WTC11 (cell line): ENCODE data around the gene ATR. TPM values are rescaled to one million over a fixed set of nuclear protein-coding genes. Genes with fewer than 3 reads are reported as not detected.
A peak's percentile ranks its signal among the peaks of the same experiment; 100 is the strongest.

ENCODE experiments used
- ATAC-seq: fragments of 200-7000 bp; cut with Tn5 transposase; 2 replicates; pipeline ENCODE4 v1.10.0; 2021; ENCODE audit warnings: mild to moderate bottlenecking, moderate library complexity
- CTCF ChIA-PET: fragments of 300-600 bp; sonication (Branson Sonifier 250); formaldehyde crosslinking; loops from one replicate; lab custom pipeline; 2021; ENCODE audit warnings: antibody characterized with exemption; lab: Charles Lee
- POLR2A ChIA-PET: fragments of 350-600 bp; sonication (Branson Sonifier 250); formaldehyde crosslinking; loops from one replicate; lab custom pipeline; 2021; ENCODE audit warnings: antibody characterized with exemption; lab: Charles Lee
- DNase-seq: peaks from one replicate; pipeline ENCODE4 v3.0.0; 2021; ENCODE audit warnings: low spot score
- H3K27ac Mint-ChIP-seq: 2 replicates; pipeline ENCODE4 v1.8.0; 2021; ENCODE audit warnings: mixed read lengths
- H3K27me3 Mint-ChIP-seq: 2 replicates; pipeline ENCODE4 v1.8.0; 2021; ENCODE audit warnings: low read depth, mild to moderate bottlenecking, moderate library complexity, mixed read lengths
- H3K36me3 Mint-ChIP-seq: 2 replicates; pipeline ENCODE4 v1.8.0; 2021; ENCODE audit warnings: mixed read lengths
- H3K4me1 Mint-ChIP-seq: 2 replicates; pipeline ENCODE4 v1.8.0; 2022; ENCODE audit warnings: mixed read lengths
- H3K4me3 Mint-ChIP-seq: 2 replicates; pipeline ENCODE4 v1.8.0; 2021; ENCODE audit warnings: mild to moderate bottlenecking, moderate library complexity, mixed read lengths
- H3K9me3 Mint-ChIP-seq: 2 replicates; pipeline ENCODE4 v1.8.0; 2021; ENCODE audit warnings: mixed read lengths
- ATF1 ChIP-seq: sonication (generic); formaldehyde crosslinking; IDR thresholded peaks from 2 replicates; pipeline ENCODE4 v1.8.1; 2023; ENCODE audit warnings: mild to moderate bottlenecking, moderate library complexity, missing genetic modification reagents
- CTCF ChIP-seq: fragments of 200-600 bp; IDR thresholded peaks from 2 replicates; pipeline ENCODE4 v1.8.0; 2022; ENCODE audit warnings: antibody characterized with exemption
- E2F5 ChIP-seq: sonication (generic); formaldehyde crosslinking; IDR thresholded peaks from 2 replicates; pipeline ENCODE4 v1.8.1; 2022; ENCODE audit warnings: mild to moderate bottlenecking, moderate library complexity, missing genetic modification reagents
- ESRRA ChIP-seq: sonication (generic); formaldehyde crosslinking; IDR thresholded peaks from 2 replicates; pipeline ENCODE4 v1.8.1; 2022; ENCODE audit warnings: mild to moderate bottlenecking, missing genetic modification reagents, borderline replicate concordance
- GABPB1 ChIP-seq: sonication (generic); formaldehyde crosslinking; IDR thresholded peaks from 2 replicates; pipeline ENCODE4 v1.8.1; 2023; ENCODE audit warnings: mild to moderate bottlenecking, missing genetic modification reagents
- JAZF1 ChIP-seq: fragments of 250-450 bp; sonication (Bioruptor Pico); IDR thresholded peaks from 2 replicates; pipeline ENCODE4 v1.9.0; 2021; ENCODE audit warnings: moderate library complexity, mild to moderate bottlenecking, inconsistent platforms
- MLX ChIP-seq: sonication (generic); formaldehyde crosslinking; IDR thresholded peaks from 2 replicates; pipeline ENCODE4 v1.8.1; 2023; ENCODE audit warnings: mild to moderate bottlenecking, missing genetic modification reagents, moderate library complexity
- MXD4 ChIP-seq: fragments of 250-450 bp; sonication (Bioruptor Pico); IDR thresholded peaks from 2 replicates; pipeline ENCODE4 v1.8.0; 2021; ENCODE audit warnings: mild to moderate bottlenecking, moderate library complexity, borderline replicate concordance
- MYBL2 ChIP-seq: sonication (generic); formaldehyde crosslinking; IDR thresholded peaks from 2 replicates; pipeline ENCODE4 v1.8.1; 2023; ENCODE audit warnings: mild to moderate bottlenecking, moderate library complexity, missing genetic modification reagents
- NFATC4 ChIP-seq: fragments of 250-450 bp; sonication (Bioruptor Pico); IDR thresholded peaks from 2 replicates; pipeline ENCODE4 v1.9.0; 2021; ENCODE audit warnings: mild to moderate bottlenecking
- OVOL2 ChIP-seq: fragments of 250-450 bp; sonication (Bioruptor Pico); IDR thresholded peaks from 2 replicates; pipeline ENCODE4 v1.9.0; 2021; ENCODE audit warnings: mild to moderate bottlenecking, borderline replicate concordance
- RELA ChIP-seq: sonication (generic); formaldehyde crosslinking; IDR thresholded peaks from 2 replicates; pipeline ENCODE4 v1.8.1; 2022; ENCODE audit warnings: missing genetic modification reagents, mild to moderate bottlenecking, borderline replicate concordance
- RORB ChIP-seq: fragments of 250-450 bp; sonication (Bioruptor Pico); IDR thresholded peaks from 2 replicates; pipeline ENCODE4 v1.9.0; 2021; ENCODE audit warnings: mild to moderate bottlenecking
- STAT6 ChIP-seq: sonication (generic); formaldehyde crosslinking; conservative IDR thresholded peaks from 2 replicates; pipeline ENCODE4 v1.8.1; 2023; ENCODE audit warnings: mild to moderate bottlenecking, low read depth, missing genetic modification reagents, moderate library complexity
- TP53 ChIP-seq: sonication (generic); formaldehyde crosslinking; IDR thresholded peaks from 2 replicates; pipeline ENCODE4 v1.8.1; 2023; ENCODE audit warnings: mild to moderate bottlenecking, missing genetic modification reagents
- USF1 ChIP-seq: sonication (generic); formaldehyde crosslinking; IDR thresholded peaks from 2 replicates; pipeline ENCODE4 v1.8.0; 2022; ENCODE audit warnings: mild to moderate bottlenecking, missing genetic modification reagents
- ZBTB21 ChIP-seq: sonication (generic); formaldehyde crosslinking; IDR thresholded peaks from 2 replicates; pipeline ENCODE4 v1.8.1; 2023; ENCODE audit warnings: mild to moderate bottlenecking, missing genetic modification reagents, borderline replicate concordance
- ZBTB43 ChIP-seq: sonication (generic); formaldehyde crosslinking; IDR thresholded peaks from 2 replicates; pipeline ENCODE4 v1.8.1; 2023; ENCODE audit warnings: mild to moderate bottlenecking, missing genetic modification reagents
- ZNF317 ChIP-seq: sonication (generic); formaldehyde crosslinking; IDR thresholded peaks from 2 replicates; pipeline ENCODE4 v1.8.1; 2023; ENCODE audit warnings: low read depth, mild to moderate bottlenecking, moderate library complexity, missing genetic modification reagents, borderline replicate concordance
- ZNF416 ChIP-seq: fragments of 250-450 bp; sonication (Bioruptor Pico); IDR thresholded peaks from 2 replicates; pipeline ENCODE4 v1.9.0; 2021; ENCODE audit warnings: mild to moderate bottlenecking, inconsistent platforms
- ZNF671 ChIP-seq: fragments of 250-450 bp; sonication (Bioruptor Pico); IDR thresholded peaks from 2 replicates; pipeline ENCODE4 v1.8.0; 2021; ENCODE audit warnings: mild to moderate bottlenecking
- ZSCAN18 ChIP-seq: fragments of 250-450 bp; sonication (Bioruptor Pico); IDR thresholded peaks from 2 replicates; pipeline ENCODE4 v2.1.2; 2022; ENCODE audit warnings: mild to moderate bottlenecking, moderate library complexity
- total RNA-seq: library from RNA; stranded (reverse); gene quantifications from 3 replicates; pipeline ENCODE4 v1.2.3, GENCODE V29; 2021

The ATR gene
- total RNA-seq, 1 experiment from 2014 or later = 26.7 TPM

- Mint-ChIP-seq H3K4me1 (no peaks in the 10 kb centered on the region), H3K9me3 (no peaks in the 10 kb centered on the region), H3K27me3 (no peaks in the 10 kb centered on the region), H3K27ac (no peak overlapping the region), H3K4me3 (no peak overlapping the region), H3K36me3 (peaks cover 5% of the 10 kb centered on the region; the same call in 1 of the 2 replicates)
- POLR2A ChIA-PET = no interaction called here
- CTCF ChIA-PET = no interaction called here
- ATAC-seq (no peak), DNase-seq (no peak)
- no peak for TF ChIP-seq STAT6 (CRISPR knock-in tag)
- TF ChIP-seq ZSCAN18 = no peak
- TF ChIP-seq E2F5 (CRISPR knock-in tag) = no peak
- no peak for TF ChIP-seq ZNF671 (CRISPR knock-in tag)
- TF ChIP-seq ATF1 (CRISPR knock-in tag) = no peak
- TF ChIP-seq JAZF1 (CRISPR knock-in tag) = no peak
- no peak for TF ChIP-seq ZBTB21 (CRISPR knock-in tag)
- no peak for TF ChIP-seq OVOL2 (CRISPR knock-in tag)
- TF ChIP-seq ESRRA (CRISPR knock-in tag) = no peak
- TF ChIP-seq MYBL2 (CRISPR knock-in tag) = no peak
- no peak for TF ChIP-seq TP53 (CRISPR knock-in tag)
- no peak for TF ChIP-seq NFATC4
These were observed 141.5 kb downstream of the ATR start for GRCh38 chr3:142436951-142437585.

- TF ChIP-seq MLX (CRISPR knock-in tag) (no peak), GABPB1 (CRISPR knock-in tag) (peak; percentile 39; the same call in 1 of the 2 replicates)
- Mint-ChIP-seq H3K4me1 (no peaks in the 10 kb centered on the region), H3K9me3 (no peaks in the 10 kb centered on the region), H3K36me3 (peaks cover 20% of the 10 kb centered on the region), H3K4me3 (no peak overlapping the region), H3K27me3 (no peaks in the 10 kb centered on the region), H3K27ac (no peak overlapping the region)
- no peak for DNase-seq
- ChIA-PET CTCF (interaction anchor here (0.7 kb wide), 1 partner anchor 77 kb away, joined by 6 read pairs; no protein-coding TSS in a partner anchor), POLR2A (interaction anchor here (0.7 kb wide), 1 partner anchor 1328 kb away, joined by 5 read pairs; no protein-coding TSS in a partner anchor)
- no peak for ATAC-seq
These were observed 144.0 kb downstream of the ATR start for GRCh38 chr3:142434503-142434902.

- Mint-ChIP-seq H3K36me3 (peaks cover 29% of the 10 kb centered on the region), H3K4me1 (no peaks in the 10 kb centered on the region), H3K4me3 (no peak overlapping the region), H3K27me3 (no peaks in the 10 kb centered on the region), H3K27ac (no peak overlapping the region), H3K9me3 (peaks cover 4% of the 10 kb centered on the region; the same call in 1 of the 2 replicates)
- ChIA-PET CTCF (no interaction called here), POLR2A (no interaction called here)
- TF ChIP-seq RORB (CRISPR knock-in tag) (no peak), ZNF416 (no peak), RELA (CRISPR knock-in tag) (no peak), TP53 (CRISPR knock-in tag) (no peak), CTCF (no peak), ZNF317 (no peak), USF1 (no peak), ZBTB43 (CRISPR knock-in tag) (no peak), MXD4 (no peak)
- ATAC-seq = no peak
- DNase-seq = no peak
These were observed 145.4 kb downstream of the ATR start for GRCh38 chr3:142433110-142433509.
